SW480 (cell line): ENCODE results near the gene SOD1.
"Not testable (repeated sequence)": the region's sequence is repeated elsewhere in the genome, so short reads cannot be mapped to it uniquely, and the experiment has no call there.

Experiments
- DNase-seq: peaks from one replicate; pipeline ENCODE4 v3.0.0-alpha.2; 2016; ENCODE audit warnings: low spot score

SOD1 gene

GRCh38 chr21:31656199-31657095 is 3.0 kb upstream of the SOD1 start:
- no peak for DNase-seq

DNA sequence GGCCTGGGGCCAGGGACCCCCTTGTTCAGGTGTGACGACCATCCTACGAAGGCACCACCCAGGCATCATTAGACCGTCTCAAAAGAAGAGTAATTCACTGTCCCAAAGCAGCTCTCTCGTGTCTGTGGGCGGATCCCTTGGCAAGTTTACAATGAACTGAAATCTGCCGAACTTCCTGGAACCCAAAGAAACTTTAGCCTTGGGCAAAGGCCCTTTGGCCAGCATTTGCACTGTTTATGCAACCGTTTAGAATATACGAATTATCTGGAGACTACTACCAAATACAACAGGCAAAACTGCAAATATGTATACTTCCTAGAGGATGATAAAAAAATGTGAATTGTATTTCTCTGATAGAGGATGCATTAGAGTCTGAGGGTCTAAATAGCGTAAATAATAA is 1.4 kb upstream of the SOD1 start:
- DNase-seq = no peak

- no peak for DNase-seq
These were observed 282 bp upstream of the SOD1 start for GRCh38 chr21:31659286-31659535.

DNA sequence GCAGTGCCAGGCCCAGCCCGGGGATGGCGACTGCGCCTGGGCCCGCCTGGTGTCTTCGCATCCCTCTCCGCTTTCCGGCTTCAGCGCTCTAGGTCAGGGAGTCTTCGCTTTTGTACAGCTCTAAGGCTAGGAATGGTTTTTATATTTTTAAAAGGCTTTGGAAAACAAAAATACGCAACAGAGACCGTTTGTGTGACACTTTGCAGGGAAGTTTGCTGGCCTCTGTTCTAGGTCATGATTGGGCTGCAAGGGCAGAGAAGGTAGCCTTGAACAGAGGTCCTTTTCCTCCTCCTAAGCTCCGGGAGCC is 719 bp downstream of the SOD1 start:
- DNase-seq = peak; percentile 31

- DNase-seq = no peak
These were observed 1.1 kb downstream of the SOD1 start for GRCh38 chr21:31660591-31660990.

GRCh38 chr21:31663584-31664249 is 4.2 kb downstream of the SOD1 start:
- no peak for DNase-seq

DNA sequence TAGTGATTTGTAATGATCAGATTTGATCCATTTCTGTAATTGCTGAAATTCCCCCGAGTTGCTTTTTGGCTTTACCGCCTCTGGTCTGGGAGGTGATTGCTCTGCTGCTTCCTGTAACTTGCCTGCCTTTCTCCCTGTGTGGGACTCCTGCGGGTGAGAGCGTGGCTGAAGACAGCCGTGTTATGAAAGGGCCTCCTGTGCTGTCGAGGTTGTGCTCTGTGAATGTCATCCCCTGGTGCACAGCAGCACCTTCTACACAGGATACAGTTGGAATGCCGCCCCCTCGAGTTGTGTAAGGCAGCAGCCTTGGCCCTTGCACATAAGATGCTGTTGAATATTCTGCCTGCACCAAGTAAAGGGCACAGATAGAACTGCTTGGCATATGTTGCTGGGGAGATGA is 5.9 kb downstream of the SOD1 start:
- DNase-seq = no peak

DNA sequence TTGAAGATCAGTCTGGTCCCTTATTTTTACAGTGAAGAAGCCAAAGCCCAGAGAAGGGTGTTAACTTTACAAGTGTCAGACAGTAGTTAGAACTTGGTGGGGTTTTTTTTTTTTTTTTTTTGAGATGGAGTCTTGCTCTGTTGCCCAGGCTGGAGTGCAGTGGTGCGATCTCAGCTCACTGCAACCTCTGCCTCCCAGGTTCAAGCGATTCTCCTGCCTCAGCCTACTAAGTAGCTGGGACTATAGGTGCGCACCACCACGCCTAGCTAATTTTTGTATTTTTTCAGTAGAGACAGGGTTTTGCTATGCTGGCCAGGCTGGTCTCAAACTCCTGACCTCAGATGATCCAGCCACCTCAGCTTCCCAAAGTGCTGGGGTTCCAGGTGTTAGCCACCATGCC is 6.4 kb downstream of the SOD1 start:
- DNase-seq = not testable (repeated sequence)

GRCh38 chr21:31666445-31667010 is 7.0 kb downstream of the SOD1 start:
- DNase-seq = no peak

DNA sequence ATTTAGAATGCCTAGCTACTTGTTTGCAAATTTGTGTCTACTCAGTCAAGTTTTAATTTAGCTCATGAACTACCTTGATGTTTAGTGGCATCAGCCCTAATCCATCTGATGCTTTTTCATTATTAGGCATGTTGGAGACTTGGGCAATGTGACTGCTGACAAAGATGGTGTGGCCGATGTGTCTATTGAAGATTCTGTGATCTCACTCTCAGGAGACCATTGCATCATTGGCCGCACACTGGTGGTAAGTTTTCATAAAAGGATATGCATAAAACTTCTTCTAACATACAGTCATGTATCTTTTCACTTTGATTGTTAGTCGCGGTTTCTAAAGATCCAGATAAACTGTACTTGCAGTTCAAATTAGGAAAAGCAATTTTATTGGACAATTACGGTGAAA is 7.6 kb downstream of the SOD1 start:
- DNase-seq = no peak

- DNase-seq = no peak
These were observed 8.1 kb downstream of the SOD1 start for GRCh38 chr21:31667639-31668038.

- DNase-seq = no peak
These were observed 9.4 kb downstream of the SOD1 start for GRCh38 chr21:31668651-31669491.

- DNase-seq = no peak
These were observed 10.6 kb downstream of the SOD1 start for GRCh38 chr21:31670070-31670469.

GRCh38 chr21:31671146-31671716 is 11.7 kb downstream of the SOD1 start:
- no peak for DNase-seq

- DNase-seq = no peak
These were observed 12.4 kb downstream of the SOD1 start for GRCh38 chr21:31671931-31672330.

GRCh38 chr21:31673321-31673912 is 13.9 kb downstream of the SOD1 start:
- no peak for DNase-seq

DNA sequence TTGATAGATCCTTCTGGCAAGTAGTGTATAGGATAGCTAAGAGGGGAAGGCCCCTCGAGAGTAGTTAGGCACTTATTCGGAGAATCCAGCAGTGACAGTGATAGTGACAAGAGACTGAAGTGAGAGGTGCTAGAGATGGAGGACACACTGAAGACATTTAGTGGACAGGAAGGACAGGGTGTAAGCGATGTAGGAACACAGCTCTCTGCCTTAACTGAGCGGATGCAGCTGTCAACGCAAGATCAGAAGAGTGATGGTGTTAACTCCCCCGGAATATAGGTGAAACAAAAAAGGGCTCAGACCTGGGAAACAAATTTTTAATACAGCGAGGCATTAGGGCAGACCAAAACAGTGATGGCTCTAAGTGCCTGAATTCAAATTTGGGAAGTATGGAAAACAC is 15.8 kb downstream of the SOD1 start:
- no peak for DNase-seq

- DNase-seq = no peak
These were observed 16.5 kb downstream of the SOD1 start for GRCh38 chr21:31675960-31676359.

GRCh38 chr21:31677047-31677446 is 17.6 kb downstream of the SOD1 start:
- no peak for DNase-seq

DNA sequence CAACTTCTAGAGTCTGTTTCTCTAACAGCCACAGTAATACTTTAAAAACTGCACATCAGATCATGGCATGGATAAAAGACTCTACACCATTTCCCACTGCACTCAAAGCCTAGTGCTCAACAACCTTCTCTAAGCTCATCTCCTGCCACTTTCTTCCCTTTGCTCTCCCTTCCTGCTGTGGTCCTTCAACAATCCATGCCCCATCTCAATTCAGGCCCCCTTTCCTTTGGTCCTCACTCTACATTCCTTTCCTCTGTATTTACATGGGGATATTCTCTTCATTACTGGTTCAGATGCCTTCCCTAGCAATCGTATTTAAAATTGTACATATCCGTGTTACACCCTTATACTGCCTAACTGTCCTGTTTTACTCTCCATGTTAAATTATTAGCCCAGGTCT is 19.0 kb downstream of the SOD1 start:
- no peak for DNase-seq

- DNase-seq = no peak
These were observed 23.1 kb downstream of the SOD1 start for GRCh38 chr21:31682620-31683019.

DNA sequence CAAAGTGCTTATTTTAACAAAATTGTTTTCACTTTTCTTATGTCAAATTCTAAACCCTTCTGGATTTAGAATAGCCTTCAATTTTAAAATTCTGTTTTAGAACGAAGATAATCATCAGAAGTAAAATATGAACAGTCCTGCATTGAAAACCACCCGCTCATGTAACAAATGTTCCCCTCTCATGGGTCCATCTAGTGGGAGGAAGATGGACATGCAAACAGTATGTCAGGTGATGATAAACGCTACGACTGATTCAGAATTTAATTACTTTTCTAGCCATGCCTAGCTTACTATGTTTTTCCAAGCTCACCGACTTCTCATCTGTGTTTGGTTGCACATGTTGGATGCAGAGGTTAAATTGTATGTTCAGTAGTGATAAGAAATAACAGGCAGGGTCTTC is 23.5 kb downstream of the SOD1 start:
- no peak for DNase-seq
